Hepatic stellate cell (primary cell): ENCODE results near the gene LHX5.

Source experiments
- DNase-seq: peaks from one replicate; pipeline ENCODE4 v3.0.0; 2011; ENCODE audit warnings: low spot score

LHX5 gene

GRCh38 chr12:113464852-113465719 is 6.6 kb downstream of the LHX5 start:
- no peak for DNase-seq

- DNase-seq = no peak
Observed at GRCh38 chr12:113464452-113464775, 7.3 kb downstream of the LHX5 start.

GRCh38 chr12:113463746-113464451 is 7.8 kb downstream of the LHX5 start:
- DNase-seq = no peak

GRCh38 chr12:113462998-113463745 is 8.5 kb downstream of the LHX5 start:
- DNase-seq = no peak

- peak; percentile 84 for DNase-seq
Observed at GRCh38 chr12:113462117-113462774, 9.4 kb downstream of the LHX5 start.

GRCh38 chr12:113461666-113462065 is 10.0 kb downstream of the LHX5 start:
- DNase-seq = no peak

GRCh38 chr12:113459981-113460380 is 11.7 kb downstream of the LHX5 start:
- no peak for DNase-seq

GRCh38 chr12:113457710-113458109 is 14.0 kb downstream of the LHX5 start:
- no peak for DNase-seq

- no peak for DNase-seq
Observed at GRCh38 chr12:113457185-113457584, 14.5 kb downstream of the LHX5 start.

- no peak for DNase-seq
Observed at GRCh38 chr12:113456761-113457160, 14.9 kb downstream of the LHX5 start.

GRCh38 chr12:113456199-113456598 is 15.5 kb downstream of the LHX5 start:
- DNase-seq = no peak

GRCh38 chr12:113453330-113453729 is 18.3 kb downstream of the LHX5 start:
- no peak for DNase-seq

- no peak for DNase-seq
Observed at GRCh38 chr12:113452458-113452857, 19.2 kb downstream of the LHX5 start.

- no peak for DNase-seq
Observed at GRCh38 chr12:113449839-113450238, 21.8 kb downstream of the LHX5 start.

GRCh38 chr12:113449299-113449698 is 22.4 kb downstream of the LHX5 start:
- DNase-seq = no peak

- DNase-seq = no peak
Observed at GRCh38 chr12:113448873-113449272, 22.8 kb downstream of the LHX5 start.

GRCh38 chr12:113445544-113446171 is 26.0 kb downstream of the LHX5 start:
- DNase-seq = no peak

GRCh38 chr12:113443030-113443539 is 28.6 kb downstream of the LHX5 start:
- DNase-seq = no peak

- DNase-seq = no peak
Observed at GRCh38 chr12:113440947-113441782, 30.5 kb downstream of the LHX5 start.

- DNase-seq = no peak
Observed at GRCh38 chr12:113440336-113440735, 31.3 kb downstream of the LHX5 start.

GRCh38 chr12:113439606-113440030 is 32.1 kb downstream of the LHX5 start:
- DNase-seq = peak; percentile 44
